NCI-H69 (cell line): ENCODE measurements around the gene SCGB1A1.

ENCODE experiments used
- DNase-seq: peaks from one replicate; lab custom pipeline; 2025; lab: John Stamatoyannopoulos, UW

The SCGB1A1 gene

GRCh38 chr11:62421996-62422395, 3.2 kb downstream of the SCGB1A1 start:
- no peak for DNase-seq

- no peak for DNase-seq
Measured at GRCh38 chr11:62423012-62423411, 4.2 kb downstream of the SCGB1A1 start.

GRCh38 chr11:62427630-62428233, 8.9 kb downstream of the SCGB1A1 start:
- DNase-seq, result peak; percentile 60

GRCh38 chr11:62428871-62429560, 10.2 kb downstream of the SCGB1A1 start:
- DNase-seq, result no peak

- DNase-seq, result no peak
Measured at GRCh38 chr11:62430425-62430824, 11.6 kb downstream of the SCGB1A1 start.

GRCh38 chr11:62431171-62431901, 12.5 kb downstream of the SCGB1A1 start:
- DNase-seq, result no peak

GRCh38 chr11:62432695-62433094, 13.9 kb downstream of the SCGB1A1 start:
- DNase-seq, result no peak

- peak; percentile 74 for DNase-seq
Measured at GRCh38 chr11:62433141-62433903, 14.5 kb downstream of the SCGB1A1 start.

- DNase-seq, result no peak
Measured at GRCh38 chr11:62433904-62434276, 15.1 kb downstream of the SCGB1A1 start.

- no peak for DNase-seq
Measured at GRCh38 chr11:62435846-62436660, 17.2 kb downstream of the SCGB1A1 start.

- no peak for DNase-seq
Measured at GRCh38 chr11:62437616-62438015, 18.8 kb downstream of the SCGB1A1 start.

GRCh38 chr11:62438641-62439040, 19.8 kb downstream of the SCGB1A1 start:
- no peak for DNase-seq

GRCh38 chr11:62439785-62440602, 21.2 kb downstream of the SCGB1A1 start:
- no peak for DNase-seq

GRCh38 chr11:62443390-62444235, 24.8 kb downstream of the SCGB1A1 start:
- no peak for DNase-seq

- peak; percentile 92 for DNase-seq
Measured at GRCh38 chr11:62444236-62444833, 25.5 kb downstream of the SCGB1A1 start.

- DNase-seq, result peak; percentile 50
Measured at GRCh38 chr11:62444835-62445234, 26.0 kb downstream of the SCGB1A1 start.

GRCh38 chr11:62445314-62445740, 26.5 kb downstream of the SCGB1A1 start:
- peak; percentile 22 for DNase-seq

GRCh38 chr11:62446091-62446490, 27.3 kb downstream of the SCGB1A1 start:
- DNase-seq, result no peak

GRCh38 chr11:62449451-62449851, 30.6 kb downstream of the SCGB1A1 start:
- DNase-seq, result peak; percentile 65
